Gastroesophageal sphincter (tissue), 3 donors: Measurements from ENCODE around the gene TTC9B.

Source experiments
- EP300 ChIP-seq: sonication (generic); formaldehyde crosslinking; IDR thresholded peaks from one replicate; pipeline ENCODE4 v1.6.1; 2017; ENCODE audit warnings: antibody characterized with exemption, mild to moderate bottlenecking
- POLR2A ChIP-seq, 2 donors: fragments of 450-650 bp; IDR thresholded peaks; one replicate each; pipeline ENCODE4 v1.6.1; 2017; ENCODE audit warnings: antibody characterized with exemption in 2 of 2, mild to moderate bottlenecking in 2 of 2, moderate library complexity in 1 of 2
- POLR2AphosphoS5 ChIP-seq: sonication (generic); formaldehyde crosslinking; IDR thresholded peaks from one replicate; pipeline ENCODE4 v1.6.1; 2017; ENCODE audit warnings: antibody characterized with exemption
- TF ChIP-seq, protein P1 (sequence below), 4 experiments: fragments of 200-600 bp in 2 of 4; fragments of 450-650 bp in 2 of 4; sonication (generic) in 1 of 4; IDR thresholded peaks; one replicate each; pipeline ENCODE4 v1.5.1; 2017 to 2019; ENCODE audit warnings: antibody characterized with exemption in 4 of 4, mild to moderate bottlenecking in 2 of 4, moderate library complexity in 2 of 4

DNA sequence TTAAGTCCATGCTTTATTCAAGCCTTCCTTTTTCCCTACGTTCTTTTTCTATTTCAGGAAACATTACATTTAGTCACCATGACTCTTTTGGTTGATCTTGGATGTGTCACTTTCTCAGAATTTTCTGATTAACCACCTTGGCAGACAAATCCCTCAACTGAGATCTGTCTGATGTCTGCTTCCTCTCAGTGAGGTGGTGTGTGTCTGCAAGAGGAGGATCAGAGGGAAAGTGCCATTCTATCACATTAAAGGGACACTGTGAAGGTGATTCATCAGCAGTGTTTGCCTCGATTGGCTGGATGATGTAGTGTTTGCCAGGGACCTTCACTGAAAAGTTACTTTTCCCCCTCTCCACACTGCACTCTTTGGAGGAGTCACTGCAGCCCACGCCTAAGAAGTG, 11.3 kb upstream of the TTC9B start:
- TF ChIP-seq, protein P1, sequence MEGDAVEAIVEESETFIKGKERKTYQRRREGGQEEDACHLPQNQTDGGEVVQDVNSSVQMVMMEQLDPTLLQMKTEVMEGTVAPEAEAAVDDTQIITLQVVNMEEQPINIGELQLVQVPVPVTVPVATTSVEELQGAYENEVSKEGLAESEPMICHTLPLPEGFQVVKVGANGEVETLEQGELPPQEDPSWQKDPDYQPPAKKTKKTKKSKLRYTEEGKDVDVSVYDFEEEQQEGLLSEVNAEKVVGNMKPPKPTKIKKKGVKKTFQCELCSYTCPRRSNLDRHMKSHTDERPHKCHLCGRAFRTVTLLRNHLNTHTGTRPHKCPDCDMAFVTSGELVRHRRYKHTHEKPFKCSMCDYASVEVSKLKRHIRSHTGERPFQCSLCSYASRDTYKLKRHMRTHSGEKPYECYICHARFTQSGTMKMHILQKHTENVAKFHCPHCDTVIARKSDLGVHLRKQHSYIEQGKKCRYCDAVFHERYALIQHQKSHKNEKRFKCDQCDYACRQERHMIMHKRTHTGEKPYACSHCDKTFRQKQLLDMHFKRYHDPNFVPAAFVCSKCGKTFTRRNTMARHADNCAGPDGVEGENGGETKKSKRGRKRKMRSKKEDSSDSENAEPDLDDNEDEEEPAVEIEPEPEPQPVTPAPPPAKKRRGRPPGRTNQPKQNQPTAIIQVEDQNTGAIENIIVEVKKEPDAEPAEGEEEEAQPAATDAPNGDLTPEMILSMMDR (IDR thresholded peaks at IDR 0.05) = no peak
- no peak for TF ChIP-seq EP300
- no peak for TF ChIP-seq POLR2AphosphoS5
- TF ChIP-seq POLR2A (IDR thresholded peaks at IDR 0.05) = no peak
